ENCODE measurements around the gene ACYP2. TPM values are rescaled to one million over a fixed set of nuclear protein-coding genes. Genes with fewer than 3 reads are reported as not detected.
"Not testable (repeated sequence)": the region's sequence is repeated elsewhere in the genome, so short reads cannot be mapped to it uniquely, and the experiment has no call there.

ACYP2 gene
- total RNA-seq, 4 donors from 2014 or later, result 1.6 to 77.4 (median 11.4) TPM

GRCh38 chr2:54262015-54262765 lies 146.8 kb downstream of the ACYP2 start:
- Histone ChIP-seq H3K27me3 (no peaks in the 10 kb centered on the region), H3K4me1 (no peaks in the 10 kb centered on the region), H3K9me3 (no peaks in the 10 kb centered on the region), H3K36me3 (no peaks in the 10 kb centered on the region), H3K27ac (no peak overlapping the region), H3K4me3 (no peak overlapping the region)
- no peak for DNase-seq
- in situ Hi-C loops (cut with MboI; ENCODE audit: low pct_ligation_motif_present in 1 of 4, low pct_unique_long_range_greater_than_20kb in 1 of 4, low sequenced_read_pairs in 3 of 4) (no loop called here), intact Hi-C loops (cut with DNase I; ENCODE audit: low total_unique reads) (no loop called here)
- WGBS, 2 donors (ENCODE audit: low coverage in 1 of 2), result 69 to 81% methylated on average over 2 of the region's 2 CpGs
- no peak for TF ChIP-seq POLR2AphosphoS5 (IDR thresholded peaks at IDR 0.05)
- TF ChIP-seq CTCF (IDR thresholded peaks at IDR 0.05), result no peak
- TF ChIP-seq EP300 (IDR thresholded peaks at IDR 0.05; ENCODE audit: low read depth), result no peak

GRCh38 chr2:54265081-54265480 lies 149.7 kb downstream of the ACYP2 start:
- WGBS, 2 donors (ENCODE audit: low coverage in 1 of 2), result 67 to 85% methylated on average over 1 of the region's 1 CpG
- in situ Hi-C loops (cut with MboI; ENCODE audit: low pct_ligation_motif_present in 1 of 4, low pct_unique_long_range_greater_than_20kb in 1 of 4, low sequenced_read_pairs in 3 of 4); H3K27ac ChIP-seq; H3K4me3 ChIP-seq; DNase-seq; H3K9me3 ChIP-seq; H3K27me3 ChIP-seq; H3K36me3 ChIP-seq; intact Hi-C loops (cut with DNase I; ENCODE audit: low total_unique reads); H3K4me1 ChIP-seq: not testable (repeated sequence)

DNA sequence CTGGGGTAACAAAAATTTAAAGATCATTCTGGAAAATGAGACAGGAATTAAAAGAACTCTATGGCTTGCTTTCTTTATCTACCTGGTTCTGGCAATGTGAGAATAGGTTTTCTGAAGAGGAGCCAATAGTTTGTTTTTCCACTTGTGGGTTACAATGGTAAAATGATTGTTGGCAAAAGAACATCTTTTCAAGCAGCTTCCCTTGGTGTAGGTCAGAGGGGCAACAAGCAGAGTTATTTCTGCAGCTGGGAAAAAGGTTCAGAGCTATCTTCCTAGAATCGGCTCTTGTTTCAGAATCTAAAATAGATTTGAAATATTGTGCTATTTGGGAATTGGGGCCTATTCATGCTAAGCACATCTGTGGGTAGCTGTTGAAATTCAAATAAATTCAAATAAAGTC lies 152.2 kb downstream of the ACYP2 start:
- Histone ChIP-seq H3K4me3 (no peak overlapping the region), H3K9me3 (no peaks in the 10 kb centered on the region), H3K27me3 (no peaks in the 10 kb centered on the region), H3K27ac (no peak overlapping the region), H3K36me3 (no peaks in the 10 kb centered on the region), H3K4me1 (no peaks in the 10 kb centered on the region)
- in situ Hi-C loops (cut with MboI; ENCODE audit: low pct_ligation_motif_present in 1 of 4, low pct_unique_long_range_greater_than_20kb in 1 of 4, low sequenced_read_pairs in 3 of 4) (no loop called here), intact Hi-C loops (cut with DNase I; ENCODE audit: low total_unique reads) (no loop called here)
- TF ChIP-seq EP300 (IDR thresholded peaks at IDR 0.05; ENCODE audit: low read depth) (no peak), POLR2AphosphoS5 (IDR thresholded peaks at IDR 0.05) (no peak), CTCF (IDR thresholded peaks at IDR 0.05) (no peak), POLR2A (IDR thresholded peaks at IDR 0.05) (no peak)
- DNase-seq, result no peak
- WGBS, 2 donors (ENCODE audit: low coverage in 1 of 2), result 85 to 100% methylated on average over 1 of the region's 1 CpG

DNA sequence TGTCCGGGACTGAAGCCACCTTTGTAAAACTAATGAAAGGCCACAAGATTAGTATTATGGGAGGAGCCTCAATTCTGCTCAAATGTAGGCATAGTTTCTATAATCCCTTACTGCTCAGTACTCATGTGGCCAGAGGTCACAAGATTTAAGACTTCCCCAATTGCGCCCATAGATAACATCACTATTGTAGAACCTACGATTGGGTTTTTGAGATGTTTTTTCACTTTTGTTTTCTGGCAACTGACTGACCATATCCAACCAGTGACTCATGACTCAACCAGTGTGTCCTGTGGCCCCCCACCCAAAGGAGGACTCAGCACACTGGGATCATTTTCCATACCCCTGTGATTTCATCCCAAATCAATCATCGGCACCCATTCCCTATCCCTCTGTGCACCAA lies 155.8 kb downstream of the ACYP2 start:
- DNase-seq, result no peak
- WGBS, 2 donors (ENCODE audit: low coverage in 1 of 2), result 83 to 87% methylated on average over 2 to 4 of the region's 4 CpGs
- H3K36me3 ChIP-seq, result no peaks in the 10 kb centered on the region
- H3K27me3 ChIP-seq, result no peaks in the 10 kb centered on the region
- in situ Hi-C loops (cut with MboI; ENCODE audit: low pct_ligation_motif_present in 1 of 4, low pct_unique_long_range_greater_than_20kb in 1 of 4, low sequenced_read_pairs in 3 of 4), result no loop called here
- intact Hi-C loops (cut with DNase I; ENCODE audit: low total_unique reads), result no loop called here
- H3K9me3 ChIP-seq, result no peaks in the 10 kb centered on the region
- H3K27ac ChIP-seq, result no peak overlapping the region
- no peak overlapping the region for H3K4me3 ChIP-seq
- H3K4me1 ChIP-seq, result no peaks in the 10 kb centered on the region
- TF ChIP-seq POLR2AphosphoS5 (IDR thresholded peaks at IDR 0.05), result no peak
- no peak for TF ChIP-seq EP300 (IDR thresholded peaks at IDR 0.05; ENCODE audit: low read depth)
- TF ChIP-seq POLR2A (IDR thresholded peaks at IDR 0.05), result no peak
- no peak for TF ChIP-seq CTCF (IDR thresholded peaks at IDR 0.05)

All from transverse colon (tissue), 4 donors.